GM19438 (cell line): ENCODE data around the gene ARL5C.

ENCODE experiments used
- ATAC-seq: cut with Tn5 transposase; IDR thresholded peaks from one replicate; pipeline ENCODE4 v1.9.1; 2021; ENCODE audit warnings: low read depth; ENCODE audit not compliant: unreplicated experiment

ARL5C gene

DNA sequence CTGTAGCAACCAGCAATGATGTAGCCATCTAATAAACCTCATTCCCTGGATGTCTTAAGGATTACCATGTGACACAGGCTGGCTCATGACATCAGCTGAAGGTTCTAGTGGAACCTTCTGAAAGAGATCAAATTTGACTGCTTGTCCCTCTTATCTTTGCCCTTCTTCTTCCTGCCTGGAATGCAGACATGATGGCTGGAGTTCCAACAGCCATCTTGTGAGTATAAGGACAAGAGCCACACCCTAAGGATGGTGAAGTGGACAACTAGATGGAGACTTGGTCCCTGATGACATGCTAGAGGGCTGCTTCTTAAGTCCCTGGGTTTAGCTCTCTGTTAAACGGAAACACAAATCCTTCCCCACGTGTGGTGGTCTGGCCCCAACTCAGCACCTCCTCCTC is 52.1 kb downstream of the ARL5C start:
- ATAC-seq: no peak

DNA sequence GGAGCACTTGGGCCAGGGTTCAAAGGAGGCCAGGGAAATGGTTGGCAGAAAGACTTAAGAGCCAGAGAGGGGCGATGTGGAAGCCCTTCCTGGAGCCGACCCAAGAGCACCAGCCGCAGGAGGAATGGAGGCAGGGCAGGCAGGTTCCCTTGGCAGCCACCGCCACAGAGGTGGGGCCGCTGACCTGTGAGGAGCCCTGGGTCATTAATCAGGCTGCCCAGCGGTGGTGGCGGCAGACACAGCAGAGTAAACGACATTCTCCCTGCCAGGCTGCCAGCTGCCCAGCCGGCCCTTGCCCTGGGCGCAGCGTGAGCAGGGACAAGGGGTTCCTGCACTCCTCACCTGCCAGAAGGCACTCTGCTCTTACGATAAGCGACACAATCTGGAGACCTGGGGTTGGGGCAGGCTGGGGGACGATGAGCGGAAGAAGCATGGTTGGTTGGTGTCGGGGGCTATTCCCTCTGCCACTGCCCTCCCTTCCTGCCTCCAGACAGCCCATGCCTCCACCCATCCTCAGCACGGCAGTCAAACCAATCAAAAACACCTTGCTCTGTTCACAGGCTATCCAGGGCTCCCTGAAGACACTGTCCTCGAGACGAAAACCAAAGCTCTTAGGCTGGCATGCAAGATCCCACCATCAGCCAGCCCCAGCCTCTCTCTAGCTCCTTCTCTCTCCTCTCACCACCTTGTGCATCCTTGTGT is 55.4 kb downstream of the ARL5C start:
- ATAC-seq: no peak

DNA sequence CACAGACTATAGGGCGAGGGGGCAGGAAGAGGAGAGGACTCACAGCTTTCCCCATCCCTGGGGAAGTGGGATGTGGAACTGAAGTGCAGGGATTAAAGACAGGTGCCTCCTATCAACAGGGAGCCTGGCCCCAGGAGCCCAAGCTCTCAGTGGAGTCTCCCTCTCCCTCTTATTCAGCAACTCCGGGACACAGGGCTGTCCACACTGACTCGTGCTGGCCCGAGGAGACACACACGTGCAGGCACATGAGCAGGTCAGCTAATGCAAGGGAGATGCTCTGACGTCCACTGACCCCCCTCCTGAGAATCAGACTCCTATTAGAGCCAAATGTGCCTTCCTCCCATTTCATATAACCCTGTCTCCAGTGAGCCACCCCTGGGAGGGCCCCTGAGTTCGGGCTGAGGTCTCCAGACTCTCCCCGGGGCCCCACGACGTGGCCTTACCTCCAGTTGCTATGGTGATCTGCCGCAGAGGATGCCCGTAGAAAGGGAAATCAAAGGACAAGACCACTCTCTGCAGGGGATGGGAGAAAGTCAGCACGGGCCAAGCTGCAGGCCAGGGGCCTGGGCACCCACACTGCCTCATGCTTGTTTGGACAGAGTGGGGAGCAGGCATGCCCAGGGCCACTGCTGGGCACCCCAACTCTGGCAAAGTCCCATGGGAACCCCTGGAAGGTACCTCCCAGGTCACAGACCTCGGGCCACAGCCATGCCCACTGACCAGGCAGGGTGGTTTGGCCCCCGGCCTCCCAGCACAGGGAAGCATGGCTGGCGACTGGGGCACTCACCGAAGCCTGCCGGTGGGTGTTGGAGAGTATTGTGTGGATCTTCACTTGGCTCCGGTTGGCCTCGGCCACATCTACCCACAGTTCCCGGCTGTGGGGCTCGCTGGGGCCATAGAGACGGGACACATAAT is 57.2 kb downstream of the ARL5C start:
- ATAC-seq: no peak

DNA sequence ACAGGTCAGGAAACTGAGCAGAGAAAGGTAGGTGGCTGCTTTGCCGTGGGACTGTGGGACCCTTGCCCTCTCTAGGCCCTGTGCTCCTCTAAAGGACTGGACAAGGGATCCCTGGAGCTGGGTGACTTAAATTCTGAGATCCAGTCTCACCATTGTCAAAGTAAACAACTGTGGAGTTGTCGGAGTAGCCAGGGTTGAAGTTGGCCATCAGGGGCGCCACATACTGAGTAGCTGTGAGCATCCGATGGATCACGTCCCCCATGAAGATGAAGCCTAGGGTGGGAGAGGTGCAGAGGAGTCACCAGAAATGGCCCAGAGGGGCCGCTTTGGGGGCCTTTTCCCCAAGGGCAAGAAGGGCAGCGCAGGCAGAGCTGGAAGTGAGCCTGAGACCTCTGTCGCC is 58.0 kb downstream of the ARL5C start:
- ATAC-seq: no peak

DNA sequence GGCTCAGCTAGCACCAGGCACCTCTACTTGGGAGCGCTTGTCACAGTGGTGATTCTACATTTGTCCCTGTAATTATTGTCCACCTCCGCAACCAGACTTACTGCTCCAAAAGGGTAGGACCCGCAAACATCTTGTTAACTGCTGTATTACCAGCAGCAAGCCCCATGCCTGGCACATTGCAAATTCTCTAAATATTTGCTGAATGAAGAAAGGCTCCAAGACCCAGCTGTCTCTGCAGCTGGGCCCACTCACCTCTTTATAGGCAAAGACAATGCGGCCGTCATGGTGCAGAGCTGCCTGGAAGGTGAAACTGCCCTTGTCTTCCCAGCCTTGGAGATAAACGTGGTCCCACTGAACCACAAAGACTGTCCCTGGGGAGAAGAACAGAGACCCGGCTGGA is 58.8 kb downstream of the ARL5C start:
- no peak for ATAC-seq
